IPS-15b (cell line): ENCODE measurements around the gene LARP6.

Experiments used
- H3K27me3 ChIP-seq: one replicate; pipeline ENCODE4 v1.6.1; 2013; ENCODE audit warnings: low read length; ENCODE audit not compliant: control insufficient read depth, insufficient read depth
- H3K36me3 ChIP-seq: one replicate; pipeline ENCODE4 v1.6.1; 2013; ENCODE audit warnings: low read length; ENCODE audit not compliant: control insufficient read depth, insufficient read depth
- H3K4me1 ChIP-seq: one replicate; pipeline ENCODE4 v1.6.1; 2013; ENCODE audit warnings: mild to moderate bottlenecking, low read length; ENCODE audit not compliant: control insufficient read depth, insufficient read depth
- H3K4me3 ChIP-seq: one replicate; pipeline ENCODE4 v1.5.1; 2013; ENCODE audit warnings: low read depth, low read length
- H3K9ac ChIP-seq: one replicate; pipeline ENCODE4 v1.6.1; 2013; ENCODE audit warnings: low read depth, mild to moderate bottlenecking, low read length
- H3K9me3 ChIP-seq: one replicate; pipeline ENCODE4 v1.6.1; 2013; ENCODE audit warnings: mild to moderate bottlenecking, low read length; ENCODE audit not compliant: control insufficient read depth, insufficient read depth

The LARP6 gene

DNA sequence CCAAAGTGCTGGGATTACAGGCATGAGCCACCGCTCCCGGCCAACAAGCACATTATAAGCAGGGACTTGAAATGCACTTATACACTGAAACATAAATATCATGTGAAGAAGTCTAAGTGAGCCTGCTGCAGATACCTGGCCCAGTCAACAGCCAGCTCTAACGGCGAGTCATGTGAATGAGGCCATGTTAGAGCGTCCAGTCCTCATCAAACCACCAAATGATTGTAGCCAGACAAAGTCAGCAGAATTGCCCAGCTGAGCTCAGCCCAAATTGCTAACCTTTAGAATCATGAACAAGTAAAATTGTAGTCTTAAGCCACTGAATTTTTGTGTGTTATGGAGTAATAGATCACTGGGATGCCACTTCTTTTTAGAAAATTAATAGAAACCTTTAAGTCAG, 52.8 kb downstream of the LARP6 start:
- Histone ChIP-seq H3K9me3 (no peaks in the 10 kb centered on the region), H3K4me3 (no peak overlapping the region), H3K9ac (no peak overlapping the region), H3K4me1 (no peaks in the 10 kb centered on the region), H3K36me3 (no peaks in the 10 kb centered on the region), H3K27me3 (no peaks in the 10 kb centered on the region)

DNA sequence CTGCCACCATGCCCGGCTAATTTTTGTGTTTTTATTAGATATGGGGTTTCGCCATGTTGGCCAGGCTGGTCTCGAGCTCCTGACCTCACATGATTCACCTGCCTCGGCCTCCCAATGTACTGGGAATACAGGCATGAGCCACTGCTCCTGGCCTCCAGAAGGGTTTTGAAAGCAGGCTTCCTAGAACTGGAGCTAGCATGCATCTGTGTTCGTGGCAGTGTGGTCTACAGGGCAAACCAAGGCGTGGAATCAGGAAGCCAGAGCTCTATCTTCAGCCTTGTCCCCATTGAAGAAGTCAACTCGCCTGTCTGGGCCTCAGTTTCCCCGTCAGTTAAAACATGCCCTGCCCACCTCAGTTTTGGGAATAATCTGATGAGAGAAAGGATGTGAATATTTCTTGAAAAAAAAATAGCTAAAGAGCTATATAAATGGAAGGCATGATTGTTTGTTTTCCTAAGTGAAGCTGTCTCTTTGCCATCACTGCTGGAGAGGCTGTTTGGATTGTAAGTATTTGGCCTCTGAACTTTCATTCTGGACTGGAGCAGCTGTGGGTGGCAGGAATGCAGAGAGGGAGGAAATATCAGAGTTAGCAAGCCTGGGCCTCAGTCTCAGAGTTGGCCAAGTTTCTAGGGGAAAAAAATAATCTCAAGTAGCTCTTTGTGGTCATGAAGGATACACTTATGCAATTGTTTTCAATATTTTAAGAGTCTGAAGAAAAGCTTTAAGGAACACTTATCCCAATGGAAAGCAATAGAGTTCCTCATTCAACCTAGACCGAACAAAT, 54.1 kb downstream of the LARP6 start:
- Histone ChIP-seq H3K27me3 (no peaks in the 10 kb centered on the region), H3K4me3 (no peak overlapping the region), H3K9ac (no peak overlapping the region), H3K36me3 (no peaks in the 10 kb centered on the region), H3K9me3 (no peaks in the 10 kb centered on the region), H3K4me1 (no peaks in the 10 kb centered on the region)

DNA sequence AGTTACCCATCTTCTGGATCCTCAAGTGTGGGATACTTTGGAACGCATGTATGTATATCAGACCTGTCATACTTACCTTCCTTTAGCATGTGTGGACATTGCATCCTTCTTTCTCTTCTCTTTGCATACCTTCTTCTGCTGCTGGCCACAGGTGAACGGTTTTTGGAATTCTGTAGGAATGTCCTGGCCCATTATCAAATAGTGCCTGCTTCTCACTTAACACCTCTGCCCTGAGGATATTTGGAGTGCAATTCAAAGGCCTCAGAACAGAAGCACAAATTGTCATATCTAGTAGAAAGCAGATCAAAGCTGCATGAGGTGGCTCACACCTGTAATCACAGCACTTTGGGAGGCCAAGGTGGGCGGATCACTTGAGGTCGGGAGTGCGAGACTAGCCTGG, 56.5 kb downstream of the LARP6 start:
- no peak overlapping the region for H3K4me3 ChIP-seq
- H3K4me1 ChIP-seq: no peaks in the 10 kb centered on the region
- no peaks in the 10 kb centered on the region for H3K9me3 ChIP-seq
- no peak overlapping the region for H3K9ac ChIP-seq
- H3K27me3 ChIP-seq: no peaks in the 10 kb centered on the region
- no peaks in the 10 kb centered on the region for H3K36me3 ChIP-seq

DNA sequence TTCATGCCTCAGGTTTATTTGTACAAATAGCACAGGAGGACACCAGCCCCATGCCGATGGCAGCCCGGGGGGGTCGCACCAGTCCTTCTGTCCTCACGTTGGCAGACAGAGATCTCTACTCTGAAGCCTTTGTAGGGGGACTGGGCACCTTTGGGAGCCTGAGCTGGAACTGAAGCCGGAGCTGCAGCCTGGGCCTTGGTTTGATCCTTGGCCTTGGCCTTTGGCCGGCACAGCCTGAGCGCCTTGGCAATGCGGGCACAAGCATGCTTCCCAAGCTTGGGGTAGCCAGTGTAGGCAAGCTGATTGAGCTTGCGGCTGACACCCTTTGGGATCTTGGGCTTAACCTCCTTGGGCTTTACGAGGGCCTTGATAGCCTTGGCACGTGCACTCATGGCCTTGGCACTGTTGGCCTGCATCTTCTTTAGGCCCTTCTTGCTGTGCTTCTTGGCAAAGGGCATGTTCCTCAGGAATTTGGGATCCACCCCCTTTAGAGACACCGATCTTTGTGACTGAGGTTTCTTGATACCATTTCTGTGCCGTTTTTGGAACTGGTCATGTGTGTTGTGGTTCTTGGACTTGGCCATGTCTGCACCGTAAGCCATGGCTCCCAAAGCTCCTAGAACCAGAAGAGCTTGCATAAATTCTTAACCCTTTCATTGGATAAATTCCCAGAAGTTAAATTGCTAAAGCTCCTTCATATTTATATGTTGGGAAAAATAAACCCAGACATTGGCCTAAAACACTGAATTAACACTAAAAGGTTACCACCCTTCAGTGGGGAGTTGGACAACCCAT, 57.2 kb downstream of the LARP6 start:
- no peaks in the 10 kb centered on the region for H3K27me3 ChIP-seq
- H3K9me3 ChIP-seq: no peaks in the 10 kb centered on the region
- H3K36me3 ChIP-seq: no peaks in the 10 kb centered on the region
- no peak overlapping the region for H3K9ac ChIP-seq
- H3K4me3 ChIP-seq: no peak overlapping the region
- H3K4me1 ChIP-seq: no peaks in the 10 kb centered on the region

DNA sequence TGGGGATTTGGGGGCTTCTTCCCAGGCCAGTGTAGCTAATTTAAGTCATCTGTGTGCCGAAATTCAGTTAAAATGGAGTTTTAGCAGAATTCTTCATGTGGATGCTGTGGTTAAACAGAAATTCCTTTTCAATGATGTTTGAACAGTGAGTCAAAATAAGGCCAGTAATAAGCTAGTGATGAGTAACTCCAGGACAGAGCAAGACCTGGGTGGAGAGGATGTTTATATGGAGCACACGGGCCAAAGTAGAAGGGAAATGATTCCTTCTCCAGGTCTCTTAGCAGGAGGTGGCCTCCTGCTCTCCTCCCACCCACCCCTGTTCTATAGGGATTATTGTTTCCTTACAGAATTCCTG, 58.7 kb downstream of the LARP6 start:
- H3K9me3 ChIP-seq: no peaks in the 10 kb centered on the region
- H3K4me3 ChIP-seq: no peak overlapping the region
- H3K4me1 ChIP-seq: no peaks in the 10 kb centered on the region
- H3K27me3 ChIP-seq: no peaks in the 10 kb centered on the region
- H3K9ac ChIP-seq: no peak overlapping the region
- no peaks in the 10 kb centered on the region for H3K36me3 ChIP-seq

DNA sequence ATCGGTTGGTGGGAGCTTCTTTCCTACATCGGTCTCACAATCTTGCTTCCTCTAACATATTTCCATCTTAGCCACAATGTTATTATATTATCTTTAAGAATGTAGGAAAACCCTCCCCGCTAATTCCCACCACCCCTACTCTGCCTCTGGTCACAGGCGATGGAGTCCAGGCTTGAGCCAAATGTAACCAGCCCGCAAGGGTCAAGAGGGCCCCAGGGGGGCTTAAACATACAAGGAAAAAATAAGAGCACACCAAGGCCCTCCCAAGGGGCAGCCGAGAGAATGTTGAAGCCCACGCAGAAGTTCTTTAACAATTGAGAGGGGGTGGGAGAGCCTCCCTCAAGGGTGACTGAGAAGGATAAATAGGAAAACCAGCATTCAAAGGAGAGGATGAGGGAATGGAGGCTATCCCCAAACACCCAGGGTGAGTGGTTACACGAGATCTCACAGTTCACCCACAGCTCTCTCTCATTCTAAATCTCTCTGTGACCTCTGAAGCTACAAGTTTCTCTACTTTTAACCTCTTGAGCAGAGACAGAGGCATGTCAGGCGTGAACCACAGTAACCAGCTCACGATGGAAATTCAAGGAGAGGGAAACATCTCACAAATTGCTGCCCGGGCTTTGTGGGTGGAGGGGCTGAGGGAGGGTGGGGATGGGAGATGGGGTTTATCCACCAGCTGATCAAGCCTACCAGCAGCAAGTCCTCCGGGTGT, 59.2 kb downstream of the LARP6 start:
- H3K4me1 ChIP-seq: no peaks in the 10 kb centered on the region
- H3K36me3 ChIP-seq: no peaks in the 10 kb centered on the region
- H3K9ac ChIP-seq: no peak overlapping the region
- no peak overlapping the region for H3K4me3 ChIP-seq
- no peaks in the 10 kb centered on the region for H3K27me3 ChIP-seq
- H3K9me3 ChIP-seq: no peaks in the 10 kb centered on the region

DNA sequence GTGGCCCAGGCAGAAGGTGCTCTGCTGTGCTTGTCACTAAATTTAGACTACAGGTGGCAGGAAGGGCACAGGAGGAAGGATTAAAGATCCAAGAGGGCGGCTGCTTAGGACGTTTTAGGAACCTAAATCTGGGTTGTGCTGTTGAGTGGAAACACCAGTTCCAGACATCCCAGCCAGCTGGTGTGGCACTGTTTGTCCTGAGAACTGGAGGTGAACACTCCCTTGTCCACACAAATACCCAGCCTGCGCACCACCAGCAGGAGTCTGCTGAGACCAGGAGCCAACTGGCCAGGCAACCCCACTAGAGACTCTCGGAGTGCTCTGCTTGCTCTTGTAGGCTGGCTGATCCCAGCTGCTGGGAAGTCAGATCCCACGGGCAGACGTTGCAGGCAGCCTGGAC, 60.3 kb downstream of the LARP6 start:
- H3K36me3 ChIP-seq: no peaks in the 10 kb centered on the region
- no peaks in the 10 kb centered on the region for H3K4me1 ChIP-seq
- no peaks in the 10 kb centered on the region for H3K27me3 ChIP-seq
- no peak overlapping the region for H3K9ac ChIP-seq
- H3K9me3 ChIP-seq: no peaks in the 10 kb centered on the region
- no peak overlapping the region for H3K4me3 ChIP-seq

DNA sequence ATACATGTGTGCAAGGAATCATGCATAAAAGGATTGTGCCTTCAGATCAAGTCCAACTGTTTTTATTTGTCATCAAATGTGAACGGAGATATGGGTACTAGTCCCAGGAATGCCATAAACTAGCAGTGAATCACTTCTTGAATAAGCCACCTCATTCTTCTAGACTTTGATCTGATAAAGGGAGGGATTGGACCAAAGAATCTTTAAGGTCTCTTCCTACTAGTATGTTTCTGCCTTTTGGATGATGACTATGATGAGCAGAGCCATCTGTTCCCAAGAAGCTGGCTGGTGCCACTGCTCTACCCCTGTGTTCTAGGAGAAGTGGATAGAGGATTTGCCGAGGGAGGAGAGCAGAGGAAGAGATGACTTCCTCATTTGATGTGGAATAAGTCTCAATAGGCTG, 61.8 kb downstream of the LARP6 start:
- Histone ChIP-seq H3K27me3 (no peaks in the 10 kb centered on the region), H3K4me1 (no peaks in the 10 kb centered on the region), H3K9me3 (no peaks in the 10 kb centered on the region), H3K36me3 (no peaks in the 10 kb centered on the region), H3K9ac (no peak overlapping the region), H3K4me3 (no peak overlapping the region)

DNA sequence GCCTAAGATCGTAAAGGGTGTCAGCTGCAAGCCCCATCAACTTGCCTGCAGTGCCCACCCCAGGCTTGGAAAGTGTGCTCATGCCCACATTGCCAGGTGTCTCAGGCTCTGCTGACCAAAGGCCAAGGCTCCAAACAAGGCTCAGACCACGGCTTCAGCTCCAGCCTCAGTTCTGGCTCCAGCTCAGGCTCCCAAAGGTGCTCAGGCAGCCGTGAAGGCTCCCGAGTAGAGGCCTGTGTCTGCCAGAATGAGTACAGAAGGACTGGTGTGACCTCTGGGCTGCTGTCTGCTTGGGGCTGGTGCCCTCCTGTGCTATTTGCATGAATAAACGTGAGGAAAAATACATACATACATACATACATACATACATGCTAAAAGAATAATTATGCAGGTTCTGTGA, 62.7 kb downstream of the LARP6 start:
- Histone ChIP-seq H3K4me3 (no peak overlapping the region), H3K27me3 (no peaks in the 10 kb centered on the region), H3K36me3 (no peaks in the 10 kb centered on the region), H3K9ac (no peak overlapping the region), H3K4me1 (no peaks in the 10 kb centered on the region), H3K9me3 (no peaks in the 10 kb centered on the region)

DNA sequence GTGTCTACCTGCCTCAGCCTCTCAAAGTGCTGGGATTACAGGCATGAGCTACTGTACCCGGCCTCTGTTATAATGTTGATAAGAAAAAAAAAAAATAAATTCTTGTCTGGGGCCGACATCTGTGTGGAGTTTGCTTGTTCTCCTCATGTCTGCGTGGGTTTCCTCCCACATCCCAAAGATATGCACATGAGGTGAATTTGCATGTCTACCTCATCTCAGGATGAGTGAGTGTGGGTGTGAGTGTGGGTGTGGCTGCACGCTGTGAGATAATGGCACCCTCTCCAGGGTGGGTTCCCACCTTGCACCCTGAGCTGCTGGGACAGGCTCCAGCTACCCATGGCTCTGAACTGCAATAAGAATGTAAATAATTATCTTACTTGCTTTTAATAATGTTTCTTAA, 64.7 kb downstream of the LARP6 start:
- Histone ChIP-seq H3K36me3 (no peaks in the 10 kb centered on the region), H3K4me3 (no peak overlapping the region), H3K9me3 (no peaks in the 10 kb centered on the region), H3K9ac (no peak overlapping the region), H3K4me1 (no peaks in the 10 kb centered on the region), H3K27me3 (no peaks in the 10 kb centered on the region)

DNA sequence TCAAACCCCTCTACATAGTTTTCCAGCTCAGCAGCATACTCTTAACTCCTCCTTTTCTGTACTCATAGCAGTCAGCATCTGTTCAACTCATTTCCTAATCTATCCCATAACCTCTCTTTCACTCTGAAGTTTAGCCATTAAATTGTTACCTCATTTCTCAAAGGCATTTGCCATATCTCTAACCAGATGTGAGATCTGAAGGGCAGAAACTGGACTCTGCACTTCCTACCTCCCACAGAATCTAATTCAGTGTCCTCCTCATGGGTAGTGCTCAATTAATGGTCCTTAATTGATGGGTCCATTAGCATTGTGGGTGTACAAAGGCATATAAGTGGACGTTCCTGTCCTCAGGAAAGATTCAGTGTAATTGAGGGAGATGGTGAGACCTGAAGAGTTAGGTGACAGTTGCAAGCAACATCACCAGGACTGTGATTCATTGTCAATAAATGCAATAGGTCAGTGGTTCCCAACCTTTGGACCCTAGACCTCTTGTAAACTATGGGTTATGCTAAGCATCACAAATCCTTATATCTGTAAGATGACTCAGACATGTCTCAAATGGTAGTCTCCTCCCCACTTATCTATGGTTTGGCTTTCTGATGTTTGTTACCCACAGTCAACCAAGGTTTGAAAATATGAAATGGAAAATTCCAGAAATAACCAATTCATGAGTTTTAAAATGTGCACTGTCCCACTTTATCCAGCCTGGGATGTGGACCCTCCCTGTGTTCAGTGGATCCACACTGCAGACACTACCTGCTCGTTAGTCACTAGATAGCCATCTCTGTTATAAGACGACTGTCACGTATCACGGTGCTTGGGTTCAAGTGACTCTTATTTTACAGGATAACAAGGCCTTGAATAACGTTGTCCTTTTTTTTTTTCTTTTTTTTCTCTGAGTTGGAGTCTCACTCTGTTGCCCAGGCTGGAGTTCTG, 65.6 kb downstream of the LARP6 start:
- no peak overlapping the region for H3K9ac ChIP-seq
- no peaks in the 10 kb centered on the region for H3K4me1 ChIP-seq
- no peak overlapping the region for H3K4me3 ChIP-seq
- no peaks in the 10 kb centered on the region for H3K27me3 ChIP-seq
- H3K9me3 ChIP-seq: no peaks in the 10 kb centered on the region
- no peaks in the 10 kb centered on the region for H3K36me3 ChIP-seq
